Tibial nerve (tissue), 4 donors: ENCODE measurements around the gene TMEM232. TPM values are rescaled to one million over a fixed set of nuclear protein-coding genes. Genes with fewer than 3 reads are reported as not detected.

Experiments
- DNase-seq, 2 donors: peaks; one replicate each; pipeline ENCODE4 v3.0.0-alpha.2; 2019; ENCODE audit warnings: low spot score in 2 of 2
- H3K27ac ChIP-seq, 4 donors: fragments of 200-600 bp; sonication (generic) in 3 of 4; one replicate each; pipeline ENCODE4 v1.5.1; 2017 to 2019; ENCODE audit warnings: mild to moderate bottlenecking in 1 of 4
- H3K27me3 ChIP-seq, 2 donors: fragments of 200-600 bp; sonication (generic) in 1 of 2; one replicate each; pipeline versions ENCODE4 v1.5.1 to v1.6.0; 2017 to 2019
- H3K36me3 ChIP-seq, 3 donors: fragments of 200-600 bp; sonication (generic); one replicate each; pipeline ENCODE4 v1.5.1; 2018 to 2019
- H3K4me1 ChIP-seq, 4 donors: fragments of 200-600 bp; sonication (generic) in 3 of 4; one replicate each; pipeline ENCODE4 v1.5.1; 2017 to 2019
- H3K4me3 ChIP-seq, 4 donors: fragments of 200-600 bp; sonication (generic) in 3 of 4; one replicate each; pipeline ENCODE4 v1.5.1; 2017 to 2019; ENCODE audit warnings: mild to moderate bottlenecking in 1 of 4, moderate library complexity in 1 of 4
- H3K9me3 ChIP-seq, 4 donors: fragments of 200-600 bp; sonication (generic) in 3 of 4; one replicate each; pipeline ENCODE4 v1.5.1; 2017 to 2019
- EP300 ChIP-seq, 2 donors: sonication (generic); formaldehyde crosslinking; IDR thresholded peaks; one replicate each; pipeline ENCODE4 v1.6.1; 2017; ENCODE audit warnings: antibody characterized with exemption in 2 of 2, mild to moderate bottlenecking in 1 of 2
- POLR2A ChIP-seq, 2 donors: fragments of 450-650 bp; IDR thresholded peaks; one replicate each; pipeline ENCODE4 v1.6.1; 2017; ENCODE audit warnings: antibody characterized with exemption in 2 of 2, mild to moderate bottlenecking in 2 of 2, moderate library complexity in 2 of 2
- WGBS, 2 donors: methylation state at CpG; one replicate each; pipeline ENCODE4 v1.1.5; 2018; 5-methylcytosine and 5-hydroxymethylcytosine counted together
- total RNA-seq, 4 donors: library from RNA; depleted of rRNA; stranded (reverse); fragments of >200 nt; gene quantifications; one replicate each; pipeline ENCODE4 v1.1.0, GENCODE V29; 2016
- TF ChIP-seq, protein P1 (sequence below), 5 experiments: fragments of 200-600 bp in 3 of 5; fragments of 450-650 bp in 2 of 5; sonication (generic) in 3 of 5; IDR thresholded peaks; one replicate each; pipeline ENCODE4 v1.5.1; 2016 to 2019; ENCODE audit warnings: antibody characterized with exemption in 5 of 5, mild to moderate bottlenecking in 3 of 5, moderate library complexity in 2 of 5

The TMEM232 gene
- total RNA-seq, 4 donors from 2014 or later = 1.7 to 14.4 (median 4.1) TPM

DNA sequence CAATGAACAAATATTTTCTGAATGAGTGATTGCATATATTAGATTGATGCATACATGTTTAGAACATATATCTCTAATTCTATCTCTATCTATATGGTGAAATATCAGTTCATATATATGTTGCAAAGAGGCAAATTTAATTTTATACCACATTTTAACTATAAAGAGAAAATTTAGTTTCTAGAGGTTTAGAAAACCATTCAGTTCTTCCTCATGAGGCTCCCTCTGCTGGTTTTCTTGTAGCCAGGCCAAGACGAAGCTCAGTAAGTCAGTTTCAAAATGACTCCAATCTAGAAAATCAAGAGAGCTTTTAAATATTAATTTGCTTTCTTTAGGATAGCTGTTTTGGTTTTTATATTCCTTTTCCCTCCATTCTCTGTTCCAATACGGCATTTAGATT is 312.1 kb downstream of the TMEM232 start:
- Histone ChIP-seq H3K27me3 (no peaks in the 10 kb centered on the region), H3K4me1 (no peaks in the 10 kb centered on the region), H3K27ac (no peak overlapping the region), H3K36me3 (no peaks in the 10 kb centered on the region), H3K9me3 (no peaks in the 10 kb centered on the region), H3K4me3 (no peak overlapping the region)
- 48 to 50% methylated on average over 2 of the region's 2 CpGs for WGBS, 2 donors
- TF ChIP-seq, protein P1, sequence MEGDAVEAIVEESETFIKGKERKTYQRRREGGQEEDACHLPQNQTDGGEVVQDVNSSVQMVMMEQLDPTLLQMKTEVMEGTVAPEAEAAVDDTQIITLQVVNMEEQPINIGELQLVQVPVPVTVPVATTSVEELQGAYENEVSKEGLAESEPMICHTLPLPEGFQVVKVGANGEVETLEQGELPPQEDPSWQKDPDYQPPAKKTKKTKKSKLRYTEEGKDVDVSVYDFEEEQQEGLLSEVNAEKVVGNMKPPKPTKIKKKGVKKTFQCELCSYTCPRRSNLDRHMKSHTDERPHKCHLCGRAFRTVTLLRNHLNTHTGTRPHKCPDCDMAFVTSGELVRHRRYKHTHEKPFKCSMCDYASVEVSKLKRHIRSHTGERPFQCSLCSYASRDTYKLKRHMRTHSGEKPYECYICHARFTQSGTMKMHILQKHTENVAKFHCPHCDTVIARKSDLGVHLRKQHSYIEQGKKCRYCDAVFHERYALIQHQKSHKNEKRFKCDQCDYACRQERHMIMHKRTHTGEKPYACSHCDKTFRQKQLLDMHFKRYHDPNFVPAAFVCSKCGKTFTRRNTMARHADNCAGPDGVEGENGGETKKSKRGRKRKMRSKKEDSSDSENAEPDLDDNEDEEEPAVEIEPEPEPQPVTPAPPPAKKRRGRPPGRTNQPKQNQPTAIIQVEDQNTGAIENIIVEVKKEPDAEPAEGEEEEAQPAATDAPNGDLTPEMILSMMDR (IDR thresholded peaks at IDR 0.05) = peak in 3 of 5 experiments; percentile 21 to 35 (median 28)
- no peak for TF ChIP-seq EP300 (IDR thresholded peaks at IDR 0.05)
- no peak for DNase-seq

DNA sequence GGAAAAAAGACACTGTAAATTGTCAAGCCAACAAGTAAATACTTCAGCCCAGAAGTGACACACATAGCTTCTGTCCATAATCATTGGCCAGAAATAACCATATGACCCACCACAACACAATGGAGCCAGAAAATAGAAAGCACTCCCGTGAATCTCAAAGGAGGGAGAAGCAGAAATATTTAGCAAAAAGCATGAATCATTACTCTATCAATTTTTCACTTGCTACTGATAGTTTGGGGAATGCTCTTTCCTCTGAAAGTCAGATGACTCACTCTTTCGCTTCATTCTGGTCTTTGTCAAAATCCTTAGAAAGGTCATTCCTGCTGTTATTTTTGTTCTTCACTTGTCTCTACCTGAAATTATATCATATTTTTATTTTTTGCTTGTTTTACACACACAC is 312.6 kb downstream of the TMEM232 start:
- Histone ChIP-seq H3K27ac (no peak overlapping the region), H3K4me1 (no peaks in the 10 kb centered on the region), H3K36me3 (no peaks in the 10 kb centered on the region), H3K9me3 (no peaks in the 10 kb centered on the region), H3K4me3 (no peak overlapping the region), H3K27me3 (no peaks in the 10 kb centered on the region)
- 59 to 67% methylated on average over 2 of the region's 2 CpGs for WGBS, 2 donors
- no peak for DNase-seq
- TF ChIP-seq, protein P1 (IDR thresholded peaks at IDR 0.05) = no peak
- TF ChIP-seq EP300 (IDR thresholded peaks at IDR 0.05) (no peak), POLR2A (IDR thresholded peaks at IDR 0.05) (no peak)

- Histone ChIP-seq H3K36me3 (no peaks in the 10 kb centered on the region), H3K4me1 (no peaks in the 10 kb centered on the region), H3K9me3 (no peaks in the 10 kb centered on the region), H3K27me3 (no peaks in the 10 kb centered on the region), H3K27ac (no peak overlapping the region), H3K4me3 (no peak overlapping the region)
- TF ChIP-seq, protein P1 (IDR thresholded peaks at IDR 0.05) = no peak
- TF ChIP-seq EP300 (IDR thresholded peaks at IDR 0.05) (no peak), POLR2A (IDR thresholded peaks at IDR 0.05) (no peak)
- DNase-seq = no peak
- 80 to 91% methylated on average over 3 of the region's 3 CpGs for WGBS, 2 donors
Observed at GRCh38 chr5:110409571-110409970, 316.9 kb downstream of the TMEM232 start.

DNA sequence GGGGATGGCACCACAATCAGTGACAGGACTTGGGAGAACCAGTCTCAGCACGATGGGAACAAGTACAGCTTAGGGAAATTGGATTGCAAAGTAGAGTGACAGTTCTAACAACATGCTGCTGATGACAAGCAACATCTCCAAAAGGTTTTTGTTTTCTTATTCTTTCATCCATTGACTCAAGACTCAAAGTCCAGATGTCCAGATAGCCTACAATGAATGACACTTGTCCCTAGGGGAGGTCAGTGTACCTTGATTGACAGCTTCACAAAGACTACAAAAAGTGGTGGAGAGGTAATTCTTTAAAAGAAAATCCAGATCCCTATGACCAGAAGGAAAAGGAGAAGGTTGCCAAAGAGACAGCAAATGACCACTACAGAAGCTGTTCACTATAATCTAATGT is 323.9 kb downstream of the TMEM232 start:
- no peak for DNase-seq
- WGBS, 2 donors = 79 to 80% methylated on average over 1 of the region's 1 CpG
- no peaks in the 10 kb centered on the region for H3K27me3 ChIP-seq
- H3K9me3 ChIP-seq = no peaks in the 10 kb centered on the region
- TF ChIP-seq POLR2A (IDR thresholded peaks at IDR 0.05) = no peak
- no peak for TF ChIP-seq EP300 (IDR thresholded peaks at IDR 0.05)
- TF ChIP-seq, protein P1 (IDR thresholded peaks at IDR 0.05) = no peak
- no peak overlapping the region for H3K4me3 ChIP-seq
- no peaks in the 10 kb centered on the region for H3K4me1 ChIP-seq
- H3K27ac ChIP-seq = no peak overlapping the region
- H3K36me3 ChIP-seq = no peaks in the 10 kb centered on the region

DNA sequence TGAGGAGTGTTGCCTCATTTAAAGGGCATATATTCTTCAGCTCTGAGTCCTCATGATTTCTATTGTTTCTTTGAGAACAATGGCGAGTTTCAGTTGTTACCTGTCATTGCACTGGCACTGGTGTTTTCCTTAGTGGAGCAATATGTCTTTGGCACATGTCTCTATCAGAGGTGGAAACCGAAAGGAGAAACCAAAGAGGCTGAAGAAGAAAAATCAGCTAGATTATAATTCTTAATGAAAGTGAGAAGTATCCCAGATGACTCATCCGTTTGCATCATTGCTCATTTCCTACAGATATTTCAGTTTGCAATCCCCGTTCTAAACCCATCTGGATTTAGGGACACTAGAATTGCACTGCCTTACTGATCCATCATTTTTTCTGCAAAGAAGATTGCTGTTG is 324.6 kb downstream of the TMEM232 start:
- DNase-seq = no peak
- Histone ChIP-seq H3K36me3 (no peaks in the 10 kb centered on the region), H3K27me3 (no peaks in the 10 kb centered on the region), H3K4me3 (no peak overlapping the region), H3K9me3 (no peaks in the 10 kb centered on the region), H3K27ac (no peak overlapping the region), H3K4me1 (no peaks in the 10 kb centered on the region)
- TF ChIP-seq POLR2A (IDR thresholded peaks at IDR 0.05) (no peak), EP300 (IDR thresholded peaks at IDR 0.05) (no peak)
- TF ChIP-seq, protein P1 (IDR thresholded peaks at IDR 0.05) = no peak
- 73 to 74% methylated on average over 4 of the region's 4 CpGs for WGBS, 2 donors
